Measurements from ENCODE around the gene IGF2BP2.

Gene IGF2BP2

DNA sequence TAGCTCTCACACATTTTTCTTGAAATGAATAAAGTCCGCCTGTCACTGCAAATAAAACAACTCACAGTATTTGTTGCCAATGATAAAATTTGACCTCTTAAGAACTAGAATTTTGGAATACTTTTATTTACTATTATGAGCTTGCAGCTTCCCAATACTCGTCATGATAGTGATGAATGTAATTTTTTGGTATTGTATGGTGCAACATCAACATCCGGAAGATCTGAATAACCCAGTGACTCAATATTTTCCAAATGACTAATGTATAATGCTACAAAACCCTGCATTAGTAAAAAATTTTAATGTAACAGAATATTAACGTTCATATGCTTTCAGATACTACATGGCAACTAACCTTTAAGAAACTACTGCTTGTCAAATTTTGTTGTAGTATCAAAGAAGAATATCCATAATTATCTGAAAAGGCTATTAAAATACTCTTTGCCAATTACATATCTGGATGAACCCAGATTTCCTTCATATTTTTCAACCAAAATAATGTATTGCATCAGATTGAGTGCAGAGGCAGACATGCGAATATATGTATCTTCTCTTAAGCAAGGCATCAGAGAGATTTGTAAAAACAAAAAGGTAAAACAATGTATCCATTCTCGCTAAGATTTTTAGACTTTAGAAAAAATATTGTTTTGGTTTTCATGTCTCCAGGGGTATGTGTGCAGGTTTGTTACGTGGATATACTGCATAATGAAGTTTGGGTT is 95.3 kb downstream of the IGF2BP2 start:
- H3K9me3 Mint-ChIP-seq: no peaks in the 10 kb centered on the region
- H3K27me3 Mint-ChIP-seq: peaks cover 52% of the 10 kb centered on the region
- DNase-seq (ENCODE audit: low spot score in 2 of 2): no peak
- H3K36me3 Mint-ChIP-seq (ENCODE audit: insufficient read depth): no peaks in the 10 kb centered on the region
- no peak overlapping the region for H3K27ac Mint-ChIP-seq (ENCODE audit: low read depth)
- no peak overlapping the region for H3K4me3 Mint-ChIP-seq
- no peak for ATAC-seq (replicated peaks; ENCODE audit: extremely low read depth, poor library complexity, severe bottlenecking)
- H3K4me1 Mint-ChIP-seq: no peaks in the 10 kb centered on the region

DNA sequence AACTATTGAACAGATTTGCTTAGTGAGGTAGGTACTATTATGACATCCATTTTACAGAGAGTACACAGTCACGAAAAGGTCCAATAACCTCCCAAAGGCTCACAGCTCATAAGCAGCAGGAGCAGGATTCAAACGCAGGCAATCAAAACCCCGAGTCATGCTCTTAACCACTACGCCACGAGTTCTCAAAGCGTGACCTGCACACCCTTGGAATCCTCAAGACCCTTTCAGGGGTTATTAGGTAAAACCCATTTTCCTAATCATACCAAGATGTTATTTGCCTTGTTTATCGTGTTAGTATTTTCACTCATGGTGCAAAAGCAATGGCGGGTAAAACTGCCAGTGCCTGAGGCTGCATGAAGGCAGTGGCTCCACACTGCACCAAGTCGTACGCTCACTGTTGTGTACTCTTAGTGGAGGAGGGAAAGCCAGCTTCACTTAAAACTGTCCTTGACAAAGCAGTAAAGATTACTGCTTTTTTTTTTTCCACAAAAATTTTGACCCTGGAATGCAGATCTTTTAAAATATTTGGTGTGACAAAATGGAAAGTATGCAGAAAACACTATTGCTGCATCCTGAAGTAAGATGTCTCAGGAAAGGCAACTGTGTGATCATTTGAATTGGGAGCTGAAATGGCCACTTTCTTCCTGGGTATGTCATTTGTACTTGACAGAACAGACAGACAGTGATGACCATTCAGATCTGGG is 96.1 kb downstream of the IGF2BP2 start:
- Mint-ChIP-seq H3K27ac (ENCODE audit: low read depth) (no peak overlapping the region), H3K9me3 (no peaks in the 10 kb centered on the region), H3K4me3 (no peak overlapping the region), H3K27me3 (peaks cover 53% of the 10 kb centered on the region), H3K36me3 (ENCODE audit: insufficient read depth) (no peaks in the 10 kb centered on the region), H3K4me1 (no peaks in the 10 kb centered on the region)
- DNase-seq (ENCODE audit: low spot score in 2 of 2): no peak
- ATAC-seq (replicated peaks; ENCODE audit: extremely low read depth, poor library complexity, severe bottlenecking): no peak

DNA sequence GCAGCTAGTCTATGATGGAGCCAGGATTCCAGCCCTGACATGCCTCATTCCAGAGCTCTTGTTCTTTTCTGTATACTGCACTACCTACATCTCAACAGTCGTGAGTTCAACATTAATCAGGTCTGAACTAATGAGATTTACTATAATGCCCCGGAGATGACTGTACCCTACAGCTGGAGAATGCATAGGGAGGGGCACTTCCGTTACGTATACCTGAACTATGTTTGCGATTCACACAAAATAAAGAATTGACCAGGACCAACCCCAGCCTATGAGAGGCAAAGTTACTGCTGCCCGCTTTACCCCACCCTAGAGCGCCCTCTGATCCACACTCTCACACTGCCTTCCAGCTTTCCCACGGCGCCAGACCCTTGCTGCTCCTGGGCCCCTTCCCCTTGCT is 97.0 kb downstream of the IGF2BP2 start:
- no peak for ATAC-seq (replicated peaks; ENCODE audit: extremely low read depth, poor library complexity, severe bottlenecking)
- H3K27ac Mint-ChIP-seq (ENCODE audit: low read depth): no peak overlapping the region
- no peaks in the 10 kb centered on the region for H3K9me3 Mint-ChIP-seq
- no peak for DNase-seq (ENCODE audit: low spot score in 2 of 2)
- H3K27me3 Mint-ChIP-seq: peaks cover 56% of the 10 kb centered on the region
- no peaks in the 10 kb centered on the region for H3K4me1 Mint-ChIP-seq
- no peak overlapping the region for H3K4me3 Mint-ChIP-seq
- H3K36me3 Mint-ChIP-seq (ENCODE audit: insufficient read depth): no peaks in the 10 kb centered on the region

DNA sequence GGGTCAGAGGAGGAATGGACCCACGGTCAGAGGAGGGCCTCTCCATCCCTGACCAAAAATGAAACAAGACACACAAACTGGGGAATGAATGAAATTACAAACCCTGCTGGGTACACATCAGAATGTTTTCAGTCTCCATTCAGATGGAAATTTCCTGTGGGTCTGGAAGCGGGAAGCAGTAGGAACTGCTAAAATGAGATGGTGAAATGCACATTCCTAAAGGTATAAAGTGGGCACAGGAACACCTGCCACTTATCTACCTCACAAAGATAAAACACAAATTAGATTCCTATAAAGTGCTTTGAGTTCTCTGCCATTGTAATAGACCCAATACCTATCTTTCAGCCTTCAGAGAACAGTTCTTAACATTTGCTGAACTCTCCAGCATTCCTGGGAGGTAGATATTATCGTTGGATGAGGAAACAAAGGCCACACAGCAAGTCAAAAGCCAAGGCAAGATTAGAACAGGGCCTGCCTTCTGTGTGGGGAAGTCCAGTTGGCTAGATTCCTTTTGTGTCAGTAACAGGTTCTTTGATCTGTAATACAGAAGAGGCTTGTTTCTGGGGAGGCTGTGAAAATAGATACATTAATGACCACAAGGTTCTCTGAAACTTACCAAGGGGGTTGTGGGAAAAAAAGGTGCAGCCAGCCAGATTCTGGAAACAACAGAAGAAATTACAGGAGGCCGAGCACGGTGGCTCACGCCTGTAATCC is 98.4 kb downstream of the IGF2BP2 start:
- no peak for DNase-seq (ENCODE audit: low spot score in 2 of 2)
- H3K9me3 Mint-ChIP-seq: no peaks in the 10 kb centered on the region
- peaks cover 55% of the 10 kb centered on the region for H3K27me3 Mint-ChIP-seq
- no peak for ATAC-seq (replicated peaks; ENCODE audit: extremely low read depth, poor library complexity, severe bottlenecking)
- H3K4me3 Mint-ChIP-seq: no peak overlapping the region
- H3K4me1 Mint-ChIP-seq: no peaks in the 10 kb centered on the region
- H3K36me3 Mint-ChIP-seq (ENCODE audit: insufficient read depth): no peaks in the 10 kb centered on the region
- H3K27ac Mint-ChIP-seq (ENCODE audit: low read depth): no peak overlapping the region

DNA sequence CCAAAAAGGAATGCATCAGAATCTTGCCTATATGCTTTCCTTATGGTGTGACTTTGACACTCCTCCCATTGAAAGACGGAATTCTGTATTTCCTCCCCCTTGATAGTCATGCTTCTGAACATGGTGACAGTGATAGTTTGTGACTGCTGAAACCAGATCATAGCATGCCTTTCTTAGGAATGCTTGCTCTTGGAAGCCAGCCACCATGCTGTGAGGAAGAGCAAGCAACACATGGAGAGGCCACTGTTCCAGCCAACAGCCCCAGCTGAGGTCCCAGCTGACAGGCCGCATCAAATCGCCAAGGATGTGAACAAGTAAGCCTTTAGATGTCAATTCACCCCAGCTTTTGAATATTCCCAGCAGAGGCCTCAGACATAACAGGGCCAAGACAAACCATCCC is 100.1 kb downstream of the IGF2BP2 start:
- Mint-ChIP-seq H3K27me3 (peaks cover 58% of the 10 kb centered on the region), H3K4me1 (no peaks in the 10 kb centered on the region), H3K27ac (ENCODE audit: low read depth) (no peak overlapping the region), H3K36me3 (ENCODE audit: insufficient read depth) (no peaks in the 10 kb centered on the region), H3K9me3 (no peaks in the 10 kb centered on the region), H3K4me3 (no peak overlapping the region)
- ATAC-seq (replicated peaks; ENCODE audit: extremely low read depth, poor library complexity, severe bottlenecking) (no peak), DNase-seq (ENCODE audit: low spot score in 2 of 2) (no peak)

DNA sequence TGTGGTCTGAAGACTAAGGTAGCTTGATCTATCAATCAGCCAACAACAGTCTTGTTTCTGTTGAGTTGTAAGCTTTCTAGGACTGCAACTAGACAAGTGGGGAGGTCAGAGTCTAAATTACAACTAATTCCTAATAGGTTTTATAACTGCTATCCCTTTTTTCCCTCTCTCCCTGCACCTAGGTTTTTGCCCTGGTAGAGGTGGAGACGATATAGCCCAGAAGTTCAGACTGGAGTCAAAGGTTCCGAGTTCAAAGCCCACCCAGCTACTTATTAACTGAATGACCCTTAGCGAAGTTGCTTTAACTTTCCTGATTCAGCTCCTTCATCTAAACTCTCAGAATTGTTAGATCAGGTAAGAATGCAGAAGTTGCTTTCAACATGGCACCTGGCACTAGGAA is 100.6 kb downstream of the IGF2BP2 start:
- Mint-ChIP-seq H3K36me3 (ENCODE audit: insufficient read depth) (no peaks in the 10 kb centered on the region), H3K27ac (ENCODE audit: low read depth) (no peak overlapping the region), H3K4me1 (no peaks in the 10 kb centered on the region), H3K9me3 (no peaks in the 10 kb centered on the region), H3K4me3 (no peak overlapping the region), H3K27me3 (peaks cover 63% of the 10 kb centered on the region)
- no peak for DNase-seq (ENCODE audit: low spot score in 2 of 2)
- ATAC-seq (replicated peaks; ENCODE audit: extremely low read depth, poor library complexity, severe bottlenecking): no peak

DNA sequence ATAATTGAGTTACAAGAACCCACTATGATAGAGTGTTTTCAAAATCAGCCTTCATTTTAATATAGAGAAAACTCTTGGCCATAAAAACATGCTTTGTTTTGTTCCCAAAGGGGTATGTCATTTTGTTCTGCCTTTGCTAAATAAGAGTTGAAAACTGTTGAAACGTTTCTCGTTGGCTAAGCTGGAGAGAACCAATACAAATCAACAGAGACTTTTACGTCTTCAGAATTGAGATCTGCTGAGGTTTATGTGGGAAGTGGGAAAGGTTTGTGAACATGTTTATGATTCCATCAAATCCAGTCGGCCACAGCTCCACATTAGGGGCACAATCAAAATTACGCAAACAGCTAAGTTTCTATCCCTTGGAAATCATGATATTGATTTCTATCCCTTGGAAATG is 102.0 kb downstream of the IGF2BP2 start:
- H3K36me3 Mint-ChIP-seq (ENCODE audit: insufficient read depth): no peaks in the 10 kb centered on the region
- H3K27me3 Mint-ChIP-seq: peaks cover 70% of the 10 kb centered on the region
- ATAC-seq (replicated peaks; ENCODE audit: extremely low read depth, poor library complexity, severe bottlenecking) (no peak), DNase-seq (ENCODE audit: low spot score in 2 of 2) (no peak)
- no peak overlapping the region for H3K27ac Mint-ChIP-seq (ENCODE audit: low read depth)
- no peaks in the 10 kb centered on the region for H3K4me1 Mint-ChIP-seq
- no peaks in the 10 kb centered on the region for H3K9me3 Mint-ChIP-seq
- H3K4me3 Mint-ChIP-seq: no peak overlapping the region

DNA sequence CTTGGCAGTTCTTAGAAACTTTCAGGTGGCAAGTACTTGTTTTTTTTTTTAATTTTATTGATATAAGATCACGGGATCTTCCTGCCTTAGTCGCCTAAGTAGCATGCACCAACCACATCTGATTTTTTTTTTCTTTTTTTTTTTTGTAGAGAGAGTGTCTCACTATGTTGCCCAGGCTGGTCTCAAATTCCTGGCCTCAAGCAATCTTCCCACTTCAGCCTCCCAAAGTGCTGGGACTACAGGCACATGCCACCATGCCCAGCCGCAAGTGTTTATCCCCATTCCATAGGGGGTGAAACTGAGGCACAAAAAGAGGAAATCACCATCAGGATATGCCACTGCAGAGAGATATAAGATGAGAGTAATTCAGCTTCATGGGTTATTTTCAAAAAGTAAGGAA is 102.9 kb downstream of the IGF2BP2 start:
- Mint-ChIP-seq H3K27ac (ENCODE audit: low read depth) (no peak overlapping the region), H3K27me3 (peaks cover 77% of the 10 kb centered on the region), H3K36me3 (ENCODE audit: insufficient read depth) (no peaks in the 10 kb centered on the region), H3K9me3 (no peaks in the 10 kb centered on the region), H3K4me3 (no peak overlapping the region), H3K4me1 (no peaks in the 10 kb centered on the region)
- DNase-seq (ENCODE audit: low spot score in 2 of 2) (no peak), ATAC-seq (replicated peaks; ENCODE audit: extremely low read depth, poor library complexity, severe bottlenecking) (no peak)

DNA sequence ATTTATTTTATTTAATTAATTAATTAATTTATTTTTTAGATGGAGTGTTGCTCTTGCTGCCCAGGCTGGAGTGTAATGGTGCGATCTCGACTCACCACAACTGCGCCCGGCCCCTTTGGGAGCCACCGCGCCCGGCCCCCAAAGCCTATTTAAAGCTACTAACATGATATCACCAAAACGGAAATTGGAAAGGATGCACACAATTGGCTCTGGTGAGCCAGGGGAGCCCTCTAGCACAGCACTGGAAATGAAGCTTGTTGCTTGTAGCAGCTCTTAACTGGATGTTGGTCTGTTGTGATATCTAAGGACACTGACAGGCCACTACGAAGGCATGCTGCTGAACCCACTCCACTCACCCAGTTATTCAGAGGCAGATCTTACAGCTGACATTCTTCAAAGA is 104.5 kb downstream of the IGF2BP2 start:
- no peak for ATAC-seq (replicated peaks; ENCODE audit: extremely low read depth, poor library complexity, severe bottlenecking)
- no peaks in the 10 kb centered on the region for H3K4me1 Mint-ChIP-seq
- H3K9me3 Mint-ChIP-seq: no peaks in the 10 kb centered on the region
- H3K4me3 Mint-ChIP-seq: no peak overlapping the region
- DNase-seq (ENCODE audit: low spot score in 2 of 2): no peak
- no peaks in the 10 kb centered on the region for H3K36me3 Mint-ChIP-seq (ENCODE audit: insufficient read depth)
- H3K27ac Mint-ChIP-seq (ENCODE audit: low read depth): no peak overlapping the region
- peaks cover 81% of the 10 kb centered on the region for H3K27me3 Mint-ChIP-seq

DNA sequence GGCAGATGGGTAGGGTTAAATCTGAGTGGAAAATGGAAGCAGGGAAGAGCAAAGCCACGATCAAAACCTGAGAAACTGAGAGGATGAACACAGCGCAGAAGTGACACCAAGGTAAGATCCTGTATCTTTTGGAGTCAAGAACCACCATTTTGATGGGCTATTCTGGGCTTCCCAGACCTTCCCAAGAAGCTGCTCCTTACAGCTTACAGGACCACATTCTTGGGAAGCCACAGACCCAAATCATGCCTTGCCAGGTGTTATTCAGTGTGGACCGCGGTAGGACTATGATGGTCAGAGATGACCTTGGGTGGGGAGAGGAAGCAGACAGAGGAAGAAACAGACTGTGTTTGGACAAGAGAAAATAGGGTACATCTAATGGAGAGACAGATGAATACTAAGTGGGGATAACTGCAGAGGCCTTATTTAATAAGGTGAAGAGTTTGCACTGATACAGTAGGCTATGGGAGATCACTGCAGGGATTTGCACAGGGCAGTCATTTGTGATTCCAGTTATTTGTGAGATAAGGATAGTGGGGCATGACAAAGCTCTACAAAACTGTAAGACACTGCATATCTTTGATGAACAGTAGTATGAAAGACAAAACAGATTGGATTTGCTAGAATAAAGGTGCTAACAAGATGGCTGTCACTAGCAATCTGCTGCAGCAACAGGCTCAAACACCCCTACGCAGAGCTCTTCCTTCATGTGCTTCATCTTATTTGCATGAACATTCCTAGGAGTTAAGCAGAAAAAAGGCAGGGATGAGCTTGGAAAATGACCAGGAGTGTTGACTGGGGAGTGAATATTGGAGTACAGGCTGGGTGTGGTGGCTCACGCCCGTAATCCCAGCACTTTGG is 105.9 kb downstream of the IGF2BP2 start:
- Mint-ChIP-seq H3K4me1 (no peaks in the 10 kb centered on the region), H3K27me3 (peaks cover 85% of the 10 kb centered on the region), H3K27ac (ENCODE audit: low read depth) (no peak overlapping the region), H3K36me3 (ENCODE audit: insufficient read depth) (no peaks in the 10 kb centered on the region), H3K4me3 (no peak overlapping the region), H3K9me3 (no peaks in the 10 kb centered on the region)
- DNase-seq (ENCODE audit: low spot score in 2 of 2): no peak
- no peak for ATAC-seq (replicated peaks; ENCODE audit: extremely low read depth, poor library complexity, severe bottlenecking)

DNA sequence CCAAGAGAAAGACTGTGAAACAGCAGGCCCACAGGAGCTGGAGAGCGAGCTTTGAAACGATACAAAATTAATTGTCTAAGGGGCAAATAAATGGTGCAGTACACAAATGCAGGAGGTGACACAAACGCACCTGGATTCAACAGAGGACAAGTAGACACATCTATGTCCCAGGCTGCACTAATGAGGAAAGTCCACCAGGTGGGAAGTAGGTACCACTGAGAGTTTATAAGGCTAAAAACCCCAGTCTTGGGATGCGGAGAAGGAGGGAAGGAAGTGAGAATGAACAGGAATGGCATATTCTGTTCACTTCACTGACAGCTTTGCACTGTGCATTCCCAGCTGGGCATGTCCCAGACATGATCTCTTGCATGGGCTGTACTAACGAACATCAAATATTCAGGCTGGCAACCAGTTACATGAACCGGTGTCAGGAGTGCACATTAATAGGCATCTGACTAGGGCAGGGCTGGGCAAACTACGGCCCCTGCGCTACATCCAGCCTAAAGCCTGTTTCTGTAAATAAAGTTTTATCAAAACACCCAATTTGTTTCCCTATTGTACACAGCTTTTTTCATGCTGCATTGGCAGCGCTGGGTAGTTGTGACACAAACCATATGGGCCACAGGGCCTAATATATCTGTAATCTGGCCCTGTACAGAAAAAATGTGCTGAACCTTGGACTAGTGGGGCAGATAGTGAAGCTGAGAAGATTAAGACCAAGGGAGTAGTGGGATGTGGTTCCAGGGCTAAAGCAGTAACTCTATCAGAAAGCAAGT is 107.0 kb downstream of the IGF2BP2 start:
- Mint-ChIP-seq H3K4me3 (no peak overlapping the region), H3K27me3 (peaks cover 79% of the 10 kb centered on the region), H3K9me3 (no peaks in the 10 kb centered on the region), H3K36me3 (ENCODE audit: insufficient read depth) (no peaks in the 10 kb centered on the region), H3K4me1 (no peaks in the 10 kb centered on the region), H3K27ac (ENCODE audit: low read depth) (no peak overlapping the region)
- no peak for DNase-seq (ENCODE audit: low spot score in 2 of 2)
- ATAC-seq (replicated peaks; ENCODE audit: extremely low read depth, poor library complexity, severe bottlenecking): no peak

DNA sequence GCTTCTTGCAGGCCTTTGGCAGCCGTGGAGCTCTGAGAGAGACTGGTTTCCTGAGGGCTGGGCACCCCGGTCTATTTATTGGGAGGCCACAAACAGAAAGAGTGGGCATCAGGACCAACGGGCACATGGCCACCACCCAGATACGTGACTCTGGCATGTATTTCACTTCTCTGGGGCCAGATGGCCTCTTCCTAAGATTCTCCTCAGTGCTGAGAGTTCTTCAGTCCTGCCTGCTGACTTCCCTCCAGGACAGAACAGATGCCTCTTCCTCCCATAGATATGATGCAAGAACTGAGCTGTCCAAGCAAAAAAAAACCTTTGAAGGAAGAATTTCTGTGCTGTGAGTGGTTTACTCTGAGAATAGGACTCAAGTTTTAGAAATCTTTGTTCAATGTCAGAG is 107.7 kb downstream of the IGF2BP2 start:
- Mint-ChIP-seq H3K9me3 (no peaks in the 10 kb centered on the region), H3K4me3 (no peak overlapping the region), H3K27ac (ENCODE audit: low read depth) (no peak overlapping the region), H3K4me1 (no peaks in the 10 kb centered on the region), H3K27me3 (peaks cover 72% of the 10 kb centered on the region), H3K36me3 (ENCODE audit: insufficient read depth) (no peaks in the 10 kb centered on the region)
- DNase-seq (ENCODE audit: low spot score in 2 of 2) (no peak), ATAC-seq (replicated peaks; ENCODE audit: extremely low read depth, poor library complexity, severe bottlenecking) (no peak)
